Endothelial cell of umbilical vein (primary cell): ENCODE results near the gene CERS6. TPM values are rescaled to one million over a fixed set of nuclear protein-coding genes. Genes with fewer than 3 reads are reported as not detected.

Experiments
- BruUV-seq: library from RNA; stranded (reverse); fragments of 400-500 nt; replicated peaks from 2 replicates; lab custom pipeline; 2021; lab: Mats Ljungman, UMichigan
- CTCF ChIA-PET: fragments of 300-600, 350-600 bp; sonication (Branson Sonifier 250); formaldehyde crosslinking; loops from one replicate; lab custom pipeline; 2021; ENCODE audit warnings: antibody characterized with exemption, inconsistent platforms; lab: Charles Lee
- POLR2A ChIA-PET: fragments of 300-600, 350-600 bp; sonication (Branson Sonifier 250); formaldehyde crosslinking; loops from one replicate; lab custom pipeline; 2021; ENCODE audit warnings: antibody characterized with exemption, inconsistent platforms; lab: Charles Lee
- DNase-seq: peaks from one replicate; pipeline ENCODE4 v3.0.0-alpha.2; 2011; ENCODE audit warnings: low read depth, low spot score
- FAIRE-seq: peaks from 2 replicates; lab custom pipeline; 2011; peaks lifted over from hg19 to GRCh38; lab: Jason Lieb, UNC
- H2AFZ ChIP-seq: 2 replicates; pipeline ENCODE4 v1.6.0; 2012; ENCODE audit warnings: low read depth, low read length, control low read depth, inconsistent platforms
- H3K27ac ChIP-seq: 2 replicates; pipeline ENCODE4 v1.5.1; 2011; ENCODE audit warnings: low read depth, mild to moderate bottlenecking, control low read depth, low read length, moderate library complexity; ENCODE audit not compliant: insufficient read depth
- H3K27me3 ChIP-seq, 2 experiments: 2 replicates each; pipeline versions ENCODE4 v1.6.0 to v1.6.1; 2011; ENCODE audit warnings: low read length in 2 of 2, mixed read lengths in 1 of 2; ENCODE audit not compliant: control insufficient read depth in 2 of 2, insufficient read depth in 2 of 2
- H3K36me3 ChIP-seq, 2 experiments: 2 replicates in 1 of 2; 3 replicates in 1 of 2; pipeline ENCODE4 v1.5.1; 2011; ENCODE audit warnings: low read length in 2 of 2, mild to moderate bottlenecking in 1 of 2, moderate library complexity in 1 of 2; ENCODE audit not compliant: control insufficient read depth in 2 of 2, insufficient read depth in 2 of 2; ENCODE audit errors: extremely low read depth in 1 of 2
- H3K4me1 ChIP-seq: 3 replicates; pipeline ENCODE4 v1.5.1; 2011; ENCODE audit warnings: mild to moderate bottlenecking, low read length; ENCODE audit not compliant: control insufficient read depth, insufficient read depth; ENCODE audit errors: extremely low read depth
- H3K4me2 ChIP-seq: 2 replicates; pipeline ENCODE4 v1.6.1; 2011; ENCODE audit warnings: low read length, control low read depth, mixed read lengths; ENCODE audit not compliant: insufficient read depth
- H3K4me3 ChIP-seq, 3 experiments: fragments of 200-600 bp in 1 of 3; sonication (generic), shearing (Covaris generic) in 1 of 3; replicated peaks in 1 of 3; 2 replicates each; pipeline ENCODE4 v1.5.1; 2011 to 2016; ENCODE audit warnings: control low read depth in 3 of 3, low read length in 3 of 3, mild to moderate bottlenecking in 2 of 3, inconsistent platforms in 1 of 3, low read depth in 1 of 3, moderate library complexity in 1 of 3; ENCODE audit not compliant: insufficient read depth in 1 of 3
- H3K79me2 ChIP-seq: 2 replicates; pipeline ENCODE4 v1.6.0; 2012; ENCODE audit warnings: low read length, inconsistent platforms; ENCODE audit not compliant: control insufficient read depth, insufficient read depth
- H3K9ac ChIP-seq: replicated peaks from 2 replicates; pipeline ENCODE3; 2011; ENCODE audit warnings: low read length, control low read depth; ENCODE audit not compliant: insufficient read depth; ENCODE audit errors: extremely low read depth
- H3K9me1 ChIP-seq: replicated peaks from 3 replicates; pipeline ENCODE4 v1.6.0; 2011; ENCODE audit warnings: mild to moderate bottlenecking, low read length; ENCODE audit not compliant: control insufficient read depth, insufficient read depth; ENCODE audit errors: extremely low read depth
- H3K9me3 ChIP-seq: replicated peaks from 2 replicates; pipeline ENCODE4 v1.5.1; 2012; ENCODE audit warnings: low read length, inconsistent platforms; ENCODE audit not compliant: control insufficient read depth, insufficient read depth
- H4K20me1 ChIP-seq: replicated peaks from 2 replicates; pipeline ENCODE3; 2011; ENCODE audit warnings: mild to moderate bottlenecking, low read length; ENCODE audit not compliant: control insufficient read depth, insufficient read depth; ENCODE audit errors: extremely low read depth
- EZH2 ChIP-seq: IDR thresholded peaks from 2 replicates; pipeline ENCODE4 v1.6.1; 2012; ENCODE audit warnings: borderline replicate concordance, low read depth, mild to moderate bottlenecking, moderate library complexity, low read length, inconsistent platforms; ENCODE audit not compliant: severe bottlenecking
- FOS ChIP-seq: IDR thresholded peaks from 2 replicates; pipeline ENCODE4 v1.6.1; 2011; ENCODE audit warnings: mild to moderate bottlenecking, low read length, moderate library complexity, borderline replicate concordance; ENCODE audit not compliant: insufficient read depth
- GATA2 ChIP-seq: IDR thresholded peaks from 2 replicates; pipeline ENCODE4 v1.7.0; 2011; ENCODE audit warnings: low read depth, mild to moderate bottlenecking, moderate library complexity, mixed read lengths, low read length; ENCODE audit not compliant: insufficient read length, insufficient read depth
- JUN ChIP-seq: IDR thresholded peaks from 2 replicates; pipeline ENCODE4 v1.6.1; 2011; ENCODE audit warnings: borderline replicate concordance, low read depth; ENCODE audit not compliant: insufficient read length, insufficient read depth
- MYC ChIP-seq: IDR thresholded peaks from one replicate; pipeline ENCODE4 v1.6.1; 2011; ENCODE audit warnings: mild to moderate bottlenecking, low read depth, low read length
- POLR2A ChIP-seq: IDR thresholded peaks from 2 replicates; pipeline ENCODE4 v1.6.1; 2012; ENCODE audit warnings: low read depth, mild to moderate bottlenecking, control low read depth, low read length
- POLR2AphosphoS5 ChIP-seq: IDR thresholded peaks from 2 replicates; pipeline ENCODE4 v1.6.1; 2012; ENCODE audit warnings: low read depth, mild to moderate bottlenecking, control low read depth, low read length, moderate library complexity; ENCODE audit not compliant: insufficient read depth
- dilution Hi-C: fragments of 300-500 bp; cut with MboI; formaldehyde crosslinking; loops from one replicate; pipeline ENCODE4 v1.15.0; 2019; ENCODE audit warnings: low sequenced_read_pairs; ENCODE audit not compliant: extremely low pct_ligation_motif_present
- intact Hi-C: fragments of 100-400 bp; cut with micrococcal nuclease; formaldehyde crosslinking; loops from one replicate; pipeline ENCODE4 v1.10.0; 2022
- polyA plus RNA-seq, 4 experiments: library from polyadenylated mRNA; depleted of rRNA in 3 of 4; stranded (reverse) in 3 of 4; unstranded in 1 of 4; fragments of >200 nt; gene quantifications; 2 replicates each; pipeline versions ENCODE4 v1.2.1 to v1.2.3, GENCODE V29; 2011 to 2012; ENCODE audit warnings: missing spikeins in 1 of 4
- total RNA-seq: library from RNA; stranded (reverse); gene quantifications from 2 replicates; pipeline ENCODE4 v1.2.3, GENCODE V29; 2021
- TF ChIP-seq, protein P1 (sequence below): IDR thresholded peaks from 2 replicates; pipeline ENCODE4 v1.6.1; 2011; ENCODE audit not compliant: insufficient read depth, insufficient read length
- TF ChIP-seq, protein P2 (sequence below), 2 donors: IDR thresholded peaks; 1 replicate in 1 of 2; 2 replicates in 1 of 2; pipeline ENCODE4 v1.5.1; 2011; ENCODE audit warnings: low read length in 2 of 2, mild to moderate bottlenecking in 2 of 2, moderate library complexity in 2 of 2, control low read depth in 1 of 2, inconsistent platforms in 1 of 2, low read depth in 1 of 2; ENCODE audit not compliant: insufficient read depth in 1 of 2; ENCODE audit errors: extremely low read depth in 1 of 2

Gene CERS6
- total and polyA plus RNA-seq, 2 donors (not counting 3 experiments of a cell fraction or from before 2014, with no cell fraction given), result 2.7 to 11.7 TPM

DNA sequence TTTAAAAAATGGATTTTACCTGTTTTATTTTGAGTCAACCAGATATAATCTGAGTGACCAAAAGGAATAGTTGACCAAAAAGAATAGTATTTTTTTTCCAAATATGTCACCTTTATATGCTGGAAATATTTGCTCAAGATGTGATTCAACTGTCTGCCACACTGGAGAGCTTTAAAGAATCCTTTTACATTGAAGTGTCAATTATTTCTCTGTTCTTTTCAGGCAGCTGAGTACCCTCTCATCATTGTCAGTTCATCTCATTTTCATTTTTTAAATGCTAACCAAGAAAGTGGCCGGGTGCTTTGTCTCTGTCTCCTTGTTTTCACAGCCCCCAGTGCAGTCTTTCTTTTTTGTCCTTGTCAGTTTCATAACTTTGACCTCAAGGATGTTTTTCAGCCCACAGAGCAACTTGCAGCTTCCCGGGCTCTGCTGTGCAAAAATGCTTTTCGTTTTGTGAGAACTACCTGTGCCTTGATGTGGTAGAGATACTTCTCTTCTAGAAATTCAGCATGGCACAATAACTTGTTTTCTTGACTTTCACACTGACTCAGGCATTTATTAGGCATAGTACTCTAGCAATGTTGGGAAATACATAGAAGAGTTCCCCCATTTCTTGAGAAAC lies 23.4 kb upstream of the CERS6 start:
- Histone ChIP-seq H2AFZ (no peak overlapping the region), H3K4me3 (no peak overlapping the region), H3K27me3 (peaks cover 2 to 3% of the 10 kb centered on the region in 2 experiments), H3K79me2 (no peaks in the 10 kb centered on the region), H3K4me1 (no peaks in the 10 kb centered on the region), H3K27ac (no peak overlapping the region), H3K9me1 (no peaks in the 10 kb centered on the region), H4K20me1 (no peaks in the 10 kb centered on the region), H3K9me3 (no peaks in the 10 kb centered on the region), H3K36me3 (no peaks in the 10 kb centered on the region), H3K4me2 (no peak overlapping the region), H3K9ac (no peak overlapping the region)
- no peak for TF ChIP-seq FOS
- no peak for TF ChIP-seq MYC
- TF ChIP-seq JUN, result no peak
- TF ChIP-seq, protein P1, sequence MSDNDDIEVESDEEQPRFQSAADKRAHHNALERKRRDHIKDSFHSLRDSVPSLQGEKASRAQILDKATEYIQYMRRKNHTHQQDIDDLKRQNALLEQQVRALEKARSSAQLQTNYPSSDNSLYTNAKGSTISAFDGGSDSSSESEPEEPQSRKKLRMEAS, result no peak
- TF ChIP-seq POLR2AphosphoS5, result no peak
- TF ChIP-seq GATA2, result no peak
- no peak for TF ChIP-seq POLR2A
- TF ChIP-seq EZH2, result no peak
- TF ChIP-seq, protein P2, sequence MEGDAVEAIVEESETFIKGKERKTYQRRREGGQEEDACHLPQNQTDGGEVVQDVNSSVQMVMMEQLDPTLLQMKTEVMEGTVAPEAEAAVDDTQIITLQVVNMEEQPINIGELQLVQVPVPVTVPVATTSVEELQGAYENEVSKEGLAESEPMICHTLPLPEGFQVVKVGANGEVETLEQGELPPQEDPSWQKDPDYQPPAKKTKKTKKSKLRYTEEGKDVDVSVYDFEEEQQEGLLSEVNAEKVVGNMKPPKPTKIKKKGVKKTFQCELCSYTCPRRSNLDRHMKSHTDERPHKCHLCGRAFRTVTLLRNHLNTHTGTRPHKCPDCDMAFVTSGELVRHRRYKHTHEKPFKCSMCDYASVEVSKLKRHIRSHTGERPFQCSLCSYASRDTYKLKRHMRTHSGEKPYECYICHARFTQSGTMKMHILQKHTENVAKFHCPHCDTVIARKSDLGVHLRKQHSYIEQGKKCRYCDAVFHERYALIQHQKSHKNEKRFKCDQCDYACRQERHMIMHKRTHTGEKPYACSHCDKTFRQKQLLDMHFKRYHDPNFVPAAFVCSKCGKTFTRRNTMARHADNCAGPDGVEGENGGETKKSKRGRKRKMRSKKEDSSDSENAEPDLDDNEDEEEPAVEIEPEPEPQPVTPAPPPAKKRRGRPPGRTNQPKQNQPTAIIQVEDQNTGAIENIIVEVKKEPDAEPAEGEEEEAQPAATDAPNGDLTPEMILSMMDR (IDR thresholded peaks at IDR 0.05; ENCODE audit: extremely low read depth in 1 of 2, insufficient read depth in 1 of 2, low read depth in 1 of 2, low read length in 2 of 2), result no peak
- POLR2A ChIA-PET, result no interaction called here
- intact Hi-C loops, result no loop called here
- no peak for DNase-seq
- dilution Hi-C loops, result no loop called here
- CTCF ChIA-PET, result no interaction called here
- BruUV-seq, result no TSS peak
- FAIRE-seq, result peak; percentile 15
